Trophoblast cell (in vitro differentiated cells and primary cell): ENCODE data around the gene LRRN4.

Experiments used
- DNase-seq, 2 donors: peaks; one replicate each; pipeline ENCODE4 v3.0.0-alpha.2; 2016
- H2AFZ ChIP-seq: 2 replicates; pipeline ENCODE4 v1.6.1; 2013; ENCODE audit warnings: low read length, moderate library complexity, mild to moderate bottlenecking; ENCODE audit not compliant: insufficient read depth, poor library complexity
- H2AK5ac ChIP-seq: 2 replicates; pipeline ENCODE4 v1.6.1; 2013; ENCODE audit warnings: mild to moderate bottlenecking, low read length
- H2BK120ac ChIP-seq: 2 replicates; pipeline ENCODE4 v1.6.1; 2013; ENCODE audit warnings: low read length, mild to moderate bottlenecking, moderate library complexity; ENCODE audit not compliant: insufficient read depth, poor library complexity
- H2BK12ac ChIP-seq: 2 replicates; pipeline ENCODE4 v1.6.1; 2013; ENCODE audit warnings: mild to moderate bottlenecking, low read length, moderate library complexity
- H2BK5ac ChIP-seq: 2 replicates; pipeline ENCODE4 v1.6.1; 2013; ENCODE audit warnings: low read length, low read depth, moderate library complexity, mild to moderate bottlenecking; ENCODE audit not compliant: poor library complexity
- H3K14ac ChIP-seq: 2 replicates; pipeline ENCODE4 v1.6.1; 2013; ENCODE audit warnings: mild to moderate bottlenecking, low read length
- H3K18ac ChIP-seq: 2 replicates; pipeline ENCODE4 v1.6.1; 2013; ENCODE audit warnings: mild to moderate bottlenecking, low read length
- H3K23ac ChIP-seq: 2 replicates; pipeline ENCODE4 v1.6.1; 2013; ENCODE audit warnings: low read length
- H3K27ac ChIP-seq: 2 replicates; pipeline ENCODE4 v1.5.1; 2013; ENCODE audit warnings: low read depth, mild to moderate bottlenecking, inconsistent platforms, low read length, moderate library complexity
- H3K27me3 ChIP-seq: 2 replicates; pipeline ENCODE4 v1.6.1; 2013; ENCODE audit warnings: inconsistent platforms, mild to moderate bottlenecking, low read length, moderate library complexity; ENCODE audit not compliant: insufficient read depth
- H3K36me3 ChIP-seq, 2 experiments: 1 replicate in 1 of 2; 2 replicates in 1 of 2; pipeline ENCODE4 v1.6.1; 2013; ENCODE audit warnings: low read length in 2 of 2, mild to moderate bottlenecking in 2 of 2, moderate library complexity in 1 of 2; ENCODE audit not compliant: insufficient read depth in 2 of 2, control insufficient read depth in 1 of 2
- H3K4ac ChIP-seq: 2 replicates; pipeline ENCODE4 v1.6.1; 2013; ENCODE audit warnings: low read depth, mild to moderate bottlenecking, low read length, moderate library complexity
- H3K4me1 ChIP-seq, 2 experiments: 1 replicate in 1 of 2; 2 replicates in 1 of 2; pipeline ENCODE4 v1.6.1; 2013; ENCODE audit warnings: low read length in 2 of 2, mild to moderate bottlenecking in 2 of 2, moderate library complexity in 1 of 2; ENCODE audit not compliant: insufficient read depth in 2 of 2, control insufficient read depth in 1 of 2
- H3K4me2 ChIP-seq: 2 replicates; pipeline ENCODE4 v1.6.1; 2013; ENCODE audit warnings: inconsistent platforms, mild to moderate bottlenecking, low read length, moderate library complexity
- H3K4me3 ChIP-seq: 2 replicates; pipeline ENCODE4 v1.5.1; 2013; ENCODE audit warnings: mild to moderate bottlenecking, low read depth, low read length, inconsistent platforms
- H3K79me1 ChIP-seq: one replicate; pipeline ENCODE4 v1.6.1; 2013; ENCODE audit warnings: low read length
- H3K79me2 ChIP-seq: 2 replicates; pipeline ENCODE4 v1.6.1; 2013; ENCODE audit warnings: low read length, mild to moderate bottlenecking; ENCODE audit not compliant: control insufficient read depth, insufficient read depth, poor library complexity
- H3K9ac ChIP-seq: 2 replicates; pipeline ENCODE4 v1.6.1; 2013; ENCODE audit warnings: mild to moderate bottlenecking, low read length
- H3K9me3 ChIP-seq: 2 replicates; pipeline ENCODE4 v1.6.1; 2013; ENCODE audit warnings: low read depth, mild to moderate bottlenecking, control low read depth, inconsistent platforms, low read length; ENCODE audit not compliant: insufficient read depth
- H4K12ac ChIP-seq: 2 replicates; pipeline ENCODE4 v1.6.1; 2013; ENCODE audit warnings: low read depth, mild to moderate bottlenecking, low read length, moderate library complexity
- H4K8ac ChIP-seq: 2 replicates; pipeline ENCODE4 v1.6.1; 2013; ENCODE audit warnings: low read depth, mild to moderate bottlenecking, low read length, moderate library complexity
- H4K91ac ChIP-seq: one replicate; pipeline ENCODE4 v1.6.1; 2013; ENCODE audit warnings: low read depth, mild to moderate bottlenecking, low read length, moderate library complexity
- WGBS: extraction: QIAGEN DNeasy Blood & Tissue Kit; methylation state at CpG from one replicate; pipeline ENCODE4 v1.1.7; 2013; ENCODE audit warnings: missing lambda C conversion rate; ENCODE audit not compliant: insufficient read length, insufficient coverage; ENCODE audit errors: extremely low coverage; 5-methylcytosine and 5-hydroxymethylcytosine counted together

The LRRN4 gene

GRCh38 chr20:6053064-6053775 lies 640 bp downstream of the LRRN4 start:
- H4K8ac ChIP-seq: no peak overlapping the region
- no peaks in the 10 kb centered on the region for H3K79me2 ChIP-seq
- H3K14ac ChIP-seq: peak overlapping the region; percentile 4
- no CpG with 5 or more reads among the region's 8 CpGs for WGBS
- peaks cover 0 to 2% of the 10 kb centered on the region in 2 experiments for H3K36me3 ChIP-seq
- peak overlapping the region; percentile 15 for H3K23ac ChIP-seq
- H4K91ac ChIP-seq: peak overlapping the region; percentile 25
- no peaks in the 10 kb centered on the region for H3K9me3 ChIP-seq
- no peak overlapping the region for H2AK5ac ChIP-seq
- peak overlapping the region; percentile 84 for H3K4me2 ChIP-seq
- peaks cover 39 to 44% of the 10 kb centered on the region in 2 experiments for H3K4me1 ChIP-seq
- no peak overlapping the region for H3K4ac ChIP-seq
- no peak overlapping the region for H2BK5ac ChIP-seq
- no peak overlapping the region for H2AFZ ChIP-seq
- no peak for DNase-seq
- no peak overlapping the region for H3K9ac ChIP-seq
- no peak overlapping the region for H2BK120ac ChIP-seq
- no peak overlapping the region for H2BK12ac ChIP-seq
- no peak overlapping the region for H3K18ac ChIP-seq
- no peak overlapping the region for H4K12ac ChIP-seq
- H3K27me3 ChIP-seq: peaks cover 5% of the 10 kb centered on the region
- peaks cover 6% of the 10 kb centered on the region for H3K79me1 ChIP-seq
- peak overlapping the region; percentile 66 for H3K4me3 ChIP-seq
- peak overlapping the region; percentile 25 for H3K27ac ChIP-seq

DNA sequence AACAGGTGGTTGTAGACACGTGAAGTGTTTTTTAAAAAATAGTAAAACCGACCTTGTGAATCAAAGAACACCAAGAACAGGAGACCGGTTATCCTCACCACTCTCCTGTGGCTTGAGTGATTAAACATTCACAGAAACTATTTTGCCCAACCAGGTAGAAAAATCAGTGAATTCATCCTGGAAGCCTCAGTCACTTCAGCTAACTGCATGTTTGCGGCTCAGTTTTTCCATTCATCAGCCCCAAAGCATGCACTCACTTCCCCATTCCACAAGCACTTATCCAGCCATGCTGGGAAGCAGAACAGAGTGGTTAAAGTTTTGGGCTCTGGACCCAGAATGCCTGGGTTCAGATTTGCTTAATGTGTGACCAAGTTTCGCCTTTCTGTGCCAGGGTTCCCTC lies 2.4 kb downstream of the LRRN4 start:
- Histone ChIP-seq H2BK120ac (no peak overlapping the region), H3K23ac (no peak overlapping the region), H4K12ac (no peak overlapping the region)

GRCh38 chr20:6048391-6048790 lies 5.5 kb downstream of the LRRN4 start:
- Histone ChIP-seq H3K4me1 (peaks cover 15 to 17% of the 10 kb centered on the region in 2 experiments), H3K9me3 (peaks cover 1% of the 10 kb centered on the region), H4K91ac (no peak overlapping the region), H4K8ac (no peak overlapping the region), H3K4me3 (no peak overlapping the region), H3K18ac (no peak overlapping the region), H4K12ac (no peak overlapping the region), H2BK5ac (no peak overlapping the region), H2BK12ac (no peak overlapping the region), H2BK120ac (no peak overlapping the region), H3K4me2 (no peak overlapping the region), H3K36me3 (peaks cover 5% of the 10 kb centered on the region in 2 experiments), H3K14ac (no peak overlapping the region), H3K4ac (no peak overlapping the region), H3K23ac (no peak overlapping the region), H2AK5ac (no peak overlapping the region), H3K79me1 (peaks cover 2% of the 10 kb centered on the region), H3K27ac (no peak overlapping the region), H3K27me3 (peaks cover 5% of the 10 kb centered on the region), H3K79me2 (no peaks in the 10 kb centered on the region), H2AFZ (no peak overlapping the region), H3K9ac (no peak overlapping the region)
- no CpG with 5 or more reads among the region's 3 CpGs for WGBS
- DNase-seq: no peak

More for the DNA sequence above, 2.4 kb downstream of the LRRN4 start:
- Histone ChIP-seq H3K4me2 (peak overlapping the region; percentile 84), H3K4ac (no peak overlapping the region), H4K91ac (no peak overlapping the region), H3K27me3 (peaks cover 5% of the 10 kb centered on the region), H2BK5ac (no peak overlapping the region), H3K4me1 (peaks cover 31 to 38% of the 10 kb centered on the region in 2 experiments), H3K18ac (no peak overlapping the region), H2AK5ac (no peak overlapping the region), H3K9ac (no peak overlapping the region), H3K79me2 (no peaks in the 10 kb centered on the region), H3K27ac (no peak overlapping the region), H3K9me3 (no peaks in the 10 kb centered on the region), H2BK12ac (no peak overlapping the region), H3K4me3 (no peak overlapping the region), H2AFZ (no peak overlapping the region), H3K14ac (no peak overlapping the region), H4K8ac (no peak overlapping the region), H3K79me1 (peaks cover 6% of the 10 kb centered on the region), H3K36me3 (peaks cover 0 to 2% of the 10 kb centered on the region in 2 experiments)
- peak; percentile 10 to 66 for DNase-seq
- WGBS: no CpG with 5 or more reads among the region's 5 CpGs

DNA sequence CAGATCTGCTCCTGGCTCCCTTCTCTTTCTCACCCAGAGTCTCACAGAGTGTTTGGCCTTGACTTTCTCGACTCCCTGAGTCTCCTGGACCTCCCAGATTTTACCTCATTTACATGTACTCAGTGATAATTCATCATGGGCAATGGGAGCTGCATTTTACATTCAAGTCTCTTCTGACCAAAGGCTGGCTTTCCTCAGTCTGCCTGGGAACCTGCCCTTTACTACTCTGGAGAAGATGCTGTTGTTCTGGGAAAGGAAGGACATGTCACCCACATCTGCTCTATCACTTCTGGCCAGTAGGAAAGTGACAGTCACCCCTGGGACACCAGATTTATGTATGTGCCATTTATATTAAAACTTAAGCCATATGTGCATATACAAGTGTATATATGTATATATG lies 7.4 kb downstream of the LRRN4 start:
- Histone ChIP-seq H3K9me3 (peaks cover 1% of the 10 kb centered on the region), H2BK5ac (no peak overlapping the region), H3K18ac (no peak overlapping the region), H2BK12ac (no peak overlapping the region), H3K4me1 (no peaks in the 10 kb centered on the region), H3K4ac (no peak overlapping the region), H3K4me3 (no peak overlapping the region), H3K79me1 (no peaks in the 10 kb centered on the region), H3K27ac (no peak overlapping the region), H4K12ac (no peak overlapping the region), H4K8ac (no peak overlapping the region), H3K9ac (no peak overlapping the region), H3K36me3 (peaks cover 16 to 17% of the 10 kb centered on the region in 2 experiments), H3K27me3 (no peaks in the 10 kb centered on the region), H4K91ac (no peak overlapping the region), H3K79me2 (no peaks in the 10 kb centered on the region), H2AK5ac (no peak overlapping the region), H2AFZ (no peak overlapping the region), H3K4me2 (no peak overlapping the region), H3K23ac (no peak overlapping the region), H3K14ac (no peak overlapping the region), H2BK120ac (no peak overlapping the region)
- no CpG with 5 or more reads among the region's 1 CpG for WGBS
- no peak for DNase-seq
